GM23248 (cell line): ENCODE data around the gene VSX1. TPM values are rescaled to one million over a fixed set of nuclear protein-coding genes. Genes with fewer than 3 reads are reported as not detected.

ENCODE experiments used
- DNase-seq: peaks from one replicate; pipeline ENCODE4 v3.0.0-alpha.2; 2015
- H2AFZ ChIP-seq: fragments of 200-600 bp; sonication (generic); 2 replicates; pipeline ENCODE4 v1.6.1; 2016; ENCODE audit warnings: antibody characterized with exemption
- H3F3A ChIP-seq: fragments of 200-600 bp; sonication (generic); 2 replicates; pipeline ENCODE4 v1.6.1; 2016; ENCODE audit warnings: mild to moderate bottlenecking, antibody characterized with exemption, mixed run types; ENCODE audit not compliant: insufficient read depth
- H3K27ac ChIP-seq: fragments of 200-600 bp; sonication (generic); 2 replicates; pipeline ENCODE4 v1.5.1; 2016; ENCODE audit warnings: mild to moderate bottlenecking
- H3K27me3 ChIP-seq: fragments of 200-600 bp; sonication (generic); replicated peaks from 2 replicates; pipeline ENCODE4 v1.6.1; 2016; ENCODE audit warnings: mild to moderate bottlenecking; ENCODE audit not compliant: insufficient read depth
- H3K36me3 ChIP-seq: fragments of 200-600 bp; sonication (generic); 2 replicates; pipeline ENCODE4 v1.6.1; 2016; ENCODE audit warnings: low read depth, mild to moderate bottlenecking
- H3K4me1 ChIP-seq: fragments of 200-600 bp; sonication (generic); 2 replicates; pipeline ENCODE4 v1.6.1; 2016; ENCODE audit warnings: mild to moderate bottlenecking; ENCODE audit not compliant: insufficient read depth
- H3K4me2 ChIP-seq: fragments of 200-600 bp; sonication (generic); one replicate; pipeline ENCODE4 v1.6.1; 2016; ENCODE audit warnings: mild to moderate bottlenecking; ENCODE audit not compliant: unreplicated experiment
- H3K4me3 ChIP-seq: fragments of 200-600 bp; sonication (generic); 2 replicates; pipeline ENCODE4 v1.5.1; 2016; ENCODE audit warnings: mild to moderate bottlenecking
- H3K79me2 ChIP-seq: fragments of 200-600 bp; sonication (generic); 2 replicates; pipeline ENCODE4 v1.6.1; 2016; ENCODE audit warnings: mild to moderate bottlenecking; ENCODE audit not compliant: insufficient read depth
- H3K9ac ChIP-seq: fragments of 200-600 bp; sonication (generic); 2 replicates; pipeline ENCODE4 v1.6.1; 2016; ENCODE audit warnings: mild to moderate bottlenecking
- H3K9me2 ChIP-seq: fragments of 200-600 bp; sonication (generic); 2 replicates; pipeline ENCODE4 v1.6.1; 2016; ENCODE audit warnings: mixed run types, mild to moderate bottlenecking, moderate library complexity; ENCODE audit not compliant: insufficient read depth
- H3K9me3 ChIP-seq: fragments of 200-600 bp; sonication (generic); one replicate; pipeline ENCODE4 v1.6.1; 2017; ENCODE audit warnings: low read depth
- H4K20me1 ChIP-seq: fragments of 200-600 bp; sonication (generic); 2 replicates; pipeline ENCODE4 v1.6.0; 2016; ENCODE audit not compliant: insufficient read depth
- EZH2 ChIP-seq: fragments of 200-600 bp; sonication (generic); IDR thresholded peaks from 2 replicates; pipeline ENCODE4 v1.6.1; 2018; ENCODE audit warnings: antibody characterized with exemption, mild to moderate bottlenecking; ENCODE audit not compliant: insufficient read depth, poor library complexity, severe bottlenecking
- EZH2phosphoT487 ChIP-seq: fragments of 200-600 bp; sonication (generic); IDR thresholded peaks from 2 replicates; pipeline ENCODE4 v1.6.1; 2018; ENCODE audit warnings: antibody characterized with exemption, moderate library complexity, mild to moderate bottlenecking, low read depth; ENCODE audit not compliant: insufficient read depth
- WGBS, 2 experiments: methylation state at CpG; one replicate each; pipeline ENCODE4 v1.1.6; 2015 to 2017; ENCODE audit warnings: low lambda C conversion rate in 2 of 2, low coverage in 1 of 2; ENCODE audit errors: missing lambda C conversion rate in 2 of 2; 5-methylcytosine and 5-hydroxymethylcytosine counted together
- in situ Hi-C: fragments of 300-500 bp; cut with MboI; formaldehyde crosslinking; loops from 2 replicates; pipeline ENCODE4 v1.15.0; 2020
- polyA plus RNA-seq: library from polyadenylated mRNA; unstranded; fragments of >200 nt; fragmentation: Nextera tagmentation; extraction: Ambion mirVana; gene quantifications from 2 replicates; pipeline ENCODE4 v1.2.1, GENCODE V29; 2016
- total RNA-seq: library from RNA; depleted of rRNA; stranded (reverse); fragments of >200 nt; shearing (Covaris generic); gene quantifications from 2 replicates; pipeline ENCODE4 v1.2.3, GENCODE V29; 2014

The VSX1 gene
- total and polyA plus RNA-seq, 2 experiments from 2014 or later: not detected

- in situ Hi-C loops: no loop called here
- no peaks in the 10 kb centered on the region for H3K36me3 ChIP-seq
- peaks cover 49% of the 10 kb centered on the region for H3K27me3 ChIP-seq
- no peaks in the 10 kb centered on the region for H3K4me1 ChIP-seq
- H3K9me3 ChIP-seq: no peaks in the 10 kb centered on the region
- H4K20me1 ChIP-seq: no peaks in the 10 kb centered on the region
- no peak overlapping the region for H2AFZ ChIP-seq
- 40 to 41% methylated on average over 14 of the region's 14 CpGs for WGBS, 2 experiments
- TF ChIP-seq EZH2: no peak
- TF ChIP-seq EZH2phosphoT487: no peak
- no peaks in the 10 kb centered on the region for H3F3A ChIP-seq
- H3K4me3 ChIP-seq: no peak overlapping the region
- H3K27ac ChIP-seq: no peak overlapping the region
- H3K4me2 ChIP-seq: no peak overlapping the region
- H3K79me2 ChIP-seq: no peaks in the 10 kb centered on the region
- H3K9ac ChIP-seq: no peak overlapping the region
- no peak for DNase-seq
- H3K9me2 ChIP-seq: no peaks in the 10 kb centered on the region
These were observed 8.8 kb upstream of the VSX1 start for GRCh38 chr20:25090492-25091429.

GRCh38 chr20:25089662-25090061, 7.7 kb upstream of the VSX1 start:
- H3K9me2 ChIP-seq: no peaks in the 10 kb centered on the region
- in situ Hi-C loops: no loop called here
- no peak overlapping the region for H2AFZ ChIP-seq
- no peaks in the 10 kb centered on the region for H3F3A ChIP-seq
- peaks cover 47% of the 10 kb centered on the region for H3K27me3 ChIP-seq
- no peak overlapping the region for H3K4me3 ChIP-seq
- no peaks in the 10 kb centered on the region for H4K20me1 ChIP-seq
- no peaks in the 10 kb centered on the region for H3K36me3 ChIP-seq
- H3K9me3 ChIP-seq: no peaks in the 10 kb centered on the region
- WGBS, 2 experiments: 56 to 61% methylated on average over 12 of the region's 12 CpGs
- H3K9ac ChIP-seq: no peak overlapping the region
- no peaks in the 10 kb centered on the region for H3K4me1 ChIP-seq
- no peaks in the 10 kb centered on the region for H3K79me2 ChIP-seq
- DNase-seq: no peak
- H3K27ac ChIP-seq: no peak overlapping the region
- H3K4me2 ChIP-seq: no peak overlapping the region
- TF ChIP-seq EZH2phosphoT487: no peak
- no peak for TF ChIP-seq EZH2

- in situ Hi-C loops: no loop called here
- Histone ChIP-seq H4K20me1 (no peaks in the 10 kb centered on the region), H2AFZ (no peak overlapping the region), H3K79me2 (no peaks in the 10 kb centered on the region), H3K27me3 (peaks cover 52% of the 10 kb centered on the region), H3F3A (no peaks in the 10 kb centered on the region), H3K9me2 (no peaks in the 10 kb centered on the region), H3K4me2 (no peak overlapping the region), H3K27ac (no peak overlapping the region), H3K9ac (no peak overlapping the region), H3K4me3 (no peak overlapping the region), H3K9me3 (no peaks in the 10 kb centered on the region), H3K4me1 (no peaks in the 10 kb centered on the region), H3K36me3 (no peaks in the 10 kb centered on the region)
- TF ChIP-seq EZH2phosphoT487 (no peak), EZH2 (no peak)
- no peak for DNase-seq
These were observed 7.2 kb upstream of the VSX1 start for GRCh38 chr20:25089096-25089495.

- no peak for DNase-seq
- H3K9me3 ChIP-seq: no peaks in the 10 kb centered on the region
- H3K4me3 ChIP-seq: no peak overlapping the region
- no peaks in the 10 kb centered on the region for H3F3A ChIP-seq
- no peaks in the 10 kb centered on the region for H3K36me3 ChIP-seq
- peaks cover 53% of the 10 kb centered on the region for H3K27me3 ChIP-seq
- H3K9me2 ChIP-seq: no peaks in the 10 kb centered on the region
- no peak overlapping the region for H3K27ac ChIP-seq
- no peaks in the 10 kb centered on the region for H3K4me1 ChIP-seq
- no peaks in the 10 kb centered on the region for H3K79me2 ChIP-seq
- no peak overlapping the region for H3K4me2 ChIP-seq
- 52 to 56% methylated on average over 6 of the region's 6 CpGs for WGBS, 2 experiments
- no peaks in the 10 kb centered on the region for H4K20me1 ChIP-seq
- no peak for TF ChIP-seq EZH2
- no peak for TF ChIP-seq EZH2phosphoT487
- no peak overlapping the region for H2AFZ ChIP-seq
- H3K9ac ChIP-seq: no peak overlapping the region
- in situ Hi-C loops: no loop called here
These were observed 6.3 kb upstream of the VSX1 start for GRCh38 chr20:25088267-25088666.
